Fibroblast of villous mesenchyme (primary cell): ENCODE results near the gene HSD17B8. TPM values are rescaled to one million over a fixed set of nuclear protein-coding genes. Genes with fewer than 3 reads are reported as not detected.
A peak's percentile ranks its signal among the peaks of the same experiment; 100 is the strongest.

Source experiments
- DNase-seq: peaks from one replicate; pipeline ENCODE4 v3.0.0-alpha.2; 2010; ENCODE audit warnings: low read depth
- H3K4me3 ChIP-seq: 2 replicates; pipeline ENCODE4 v1.5.1; 2011; ENCODE audit warnings: low read depth, mild to moderate bottlenecking, low read length
- total RNA-seq: library from RNA; depleted of rRNA; stranded (reverse); fragments of >200 nt; gene quantifications from 2 replicates; pipeline ENCODE4 v1.2.3, GENCODE V29; 2012
- TF ChIP-seq, protein P1 (sequence below): IDR thresholded peaks from 2 replicates; pipeline ENCODE4 v1.5.1; 2012; ENCODE audit warnings: low read depth, mild to moderate bottlenecking, low read length; ENCODE audit not compliant: insufficient read depth

Gene HSD17B8
- total RNA-seq, 1 donor: 4.7 TPM

DNA sequence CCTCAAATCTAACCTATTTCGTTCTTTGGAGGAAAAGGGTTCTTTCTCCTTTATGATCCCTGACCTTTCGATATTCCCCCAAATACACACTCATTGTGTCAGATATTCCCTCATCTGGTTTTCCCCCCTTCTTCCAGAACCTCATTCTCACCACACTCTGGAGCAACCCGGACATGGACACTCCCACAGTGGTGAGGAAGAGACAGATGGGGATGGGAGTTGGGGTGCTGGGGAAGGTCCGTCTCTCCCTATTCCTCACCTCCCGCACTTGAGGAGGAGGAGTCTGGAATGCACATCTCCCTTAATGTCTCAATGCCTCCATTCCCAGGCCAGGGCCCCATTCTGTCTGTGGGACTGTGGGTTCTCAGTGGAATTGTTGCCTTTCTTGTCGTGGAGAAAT lies 2.5 kb upstream of the HSD17B8 start:
- peak overlapping the region; percentile 98 for H3K4me3 ChIP-seq
- no peak for DNase-seq
- TF ChIP-seq, protein P1, sequence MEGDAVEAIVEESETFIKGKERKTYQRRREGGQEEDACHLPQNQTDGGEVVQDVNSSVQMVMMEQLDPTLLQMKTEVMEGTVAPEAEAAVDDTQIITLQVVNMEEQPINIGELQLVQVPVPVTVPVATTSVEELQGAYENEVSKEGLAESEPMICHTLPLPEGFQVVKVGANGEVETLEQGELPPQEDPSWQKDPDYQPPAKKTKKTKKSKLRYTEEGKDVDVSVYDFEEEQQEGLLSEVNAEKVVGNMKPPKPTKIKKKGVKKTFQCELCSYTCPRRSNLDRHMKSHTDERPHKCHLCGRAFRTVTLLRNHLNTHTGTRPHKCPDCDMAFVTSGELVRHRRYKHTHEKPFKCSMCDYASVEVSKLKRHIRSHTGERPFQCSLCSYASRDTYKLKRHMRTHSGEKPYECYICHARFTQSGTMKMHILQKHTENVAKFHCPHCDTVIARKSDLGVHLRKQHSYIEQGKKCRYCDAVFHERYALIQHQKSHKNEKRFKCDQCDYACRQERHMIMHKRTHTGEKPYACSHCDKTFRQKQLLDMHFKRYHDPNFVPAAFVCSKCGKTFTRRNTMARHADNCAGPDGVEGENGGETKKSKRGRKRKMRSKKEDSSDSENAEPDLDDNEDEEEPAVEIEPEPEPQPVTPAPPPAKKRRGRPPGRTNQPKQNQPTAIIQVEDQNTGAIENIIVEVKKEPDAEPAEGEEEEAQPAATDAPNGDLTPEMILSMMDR: no peak

DNA sequence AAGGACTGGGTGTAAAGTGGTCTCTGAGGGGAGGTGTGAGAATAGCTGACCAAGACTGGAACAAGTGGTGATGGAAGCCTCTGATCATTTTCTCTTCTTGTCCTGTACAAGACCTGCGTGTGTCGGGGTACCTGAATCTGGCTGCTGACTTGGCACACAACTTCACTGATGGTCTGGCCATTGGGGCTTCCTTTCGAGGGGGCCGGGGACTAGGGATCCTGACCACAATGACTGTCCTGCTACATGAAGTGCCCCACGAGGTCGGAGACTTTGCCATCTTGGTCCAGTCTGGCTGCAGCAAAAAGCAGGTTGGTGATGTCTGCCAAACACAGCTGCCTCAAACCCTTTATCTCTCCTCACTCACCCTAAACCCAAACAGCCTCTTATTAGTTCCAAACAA lies 1.7 kb upstream of the HSD17B8 start:
- no peak overlapping the region for H3K4me3 ChIP-seq
- TF ChIP-seq, protein P1: no peak

DNA sequence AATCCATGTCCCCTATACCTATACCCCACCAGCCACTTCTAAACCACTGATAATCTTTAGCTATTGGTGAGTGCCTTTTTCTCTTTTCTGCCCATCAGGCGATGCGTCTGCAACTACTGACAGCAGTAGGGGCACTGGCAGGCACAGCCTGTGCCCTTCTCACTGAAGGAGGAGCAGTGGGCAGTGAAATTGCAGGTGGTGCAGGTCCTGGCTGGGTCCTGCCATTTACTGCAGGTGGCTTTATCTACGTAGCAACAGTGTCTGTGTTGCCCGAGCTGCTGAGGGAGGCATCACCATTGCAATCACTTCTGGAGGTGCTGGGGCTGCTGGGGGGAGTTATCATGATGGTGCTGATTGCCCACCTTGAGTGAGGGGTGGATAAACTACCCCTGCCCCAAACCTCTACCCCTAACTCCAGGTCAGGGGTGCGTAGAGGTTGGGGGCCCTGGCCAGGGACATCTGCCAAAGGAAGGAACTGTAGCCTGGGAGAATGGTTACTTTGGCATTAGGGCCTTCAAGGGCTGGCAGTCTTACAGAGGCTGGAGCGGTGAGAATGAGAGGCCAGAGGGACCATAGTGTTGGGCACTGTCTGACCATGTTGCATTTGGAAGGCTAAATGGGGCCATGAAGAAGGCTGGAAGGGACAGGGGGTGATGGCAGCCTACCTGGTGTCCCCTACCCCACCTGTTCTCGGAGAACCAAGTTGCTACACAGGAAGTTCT lies 851 bp upstream of the HSD17B8 start:
- H3K4me3 ChIP-seq: no peak overlapping the region
- DNase-seq: no peak
- TF ChIP-seq, protein P1: no peak

More for the DNA sequence above, 1.7 kb upstream of the HSD17B8 start:
- no peak for DNase-seq

DNA sequence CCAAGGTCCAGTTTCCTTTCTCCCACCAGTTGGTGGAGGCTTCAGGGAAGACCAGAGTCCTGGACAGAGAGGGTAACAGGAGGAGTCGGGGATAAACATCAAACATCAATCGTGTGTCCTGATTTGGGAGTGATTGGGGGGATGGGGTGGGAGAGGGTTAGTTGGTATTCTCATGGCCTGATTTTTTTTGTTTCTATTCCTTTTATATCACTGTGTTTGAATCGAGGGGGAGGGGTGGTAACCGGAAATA lies 365 bp upstream of the HSD17B8 start:
- TF ChIP-seq, protein P1: no peak
- H3K4me3 ChIP-seq: no peak overlapping the region
- DNase-seq: no peak

DNA sequence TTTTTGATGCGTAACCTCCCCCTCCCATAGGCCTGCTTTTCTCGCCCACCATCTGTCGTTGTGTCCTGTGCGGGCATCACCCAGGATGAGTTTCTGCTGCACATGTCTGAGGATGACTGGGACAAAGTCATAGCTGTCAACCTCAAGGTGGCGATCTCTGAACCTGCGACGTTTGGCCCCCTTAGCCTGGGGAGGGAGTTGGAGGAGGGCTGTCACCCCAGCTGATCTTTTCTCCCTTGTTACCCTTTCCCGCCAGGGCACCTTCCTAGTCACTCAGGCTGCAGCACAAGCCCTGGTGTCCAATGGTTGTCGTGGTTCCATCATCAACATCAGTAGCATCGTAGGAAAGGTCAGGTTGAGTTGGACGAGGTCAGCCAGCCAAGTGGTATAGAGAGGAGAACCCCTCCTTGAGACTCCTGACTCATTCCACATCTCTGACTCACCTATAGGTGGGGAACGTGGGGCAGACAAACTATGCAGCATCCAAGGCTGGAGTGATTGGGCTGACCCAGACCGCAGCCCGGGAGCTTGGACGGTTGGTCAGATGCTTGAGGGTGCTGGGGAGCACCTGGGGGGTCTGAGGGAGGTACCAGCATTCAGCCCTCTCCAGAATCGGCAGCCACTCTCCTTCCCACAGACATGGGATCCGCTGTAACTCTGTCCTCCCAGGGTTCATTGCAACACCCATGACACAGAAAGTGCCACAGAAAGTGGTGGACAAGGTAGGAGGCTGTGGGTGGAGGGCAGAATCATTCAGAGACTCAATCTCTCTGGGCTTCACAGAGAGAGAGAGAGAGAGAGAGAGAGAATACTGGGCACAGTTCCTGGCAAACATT lies 954 bp downstream of the HSD17B8 start:
- no peak for DNase-seq
- TF ChIP-seq, protein P1: no peak
- H3K4me3 ChIP-seq: peak overlapping the region; percentile 80

DNA sequence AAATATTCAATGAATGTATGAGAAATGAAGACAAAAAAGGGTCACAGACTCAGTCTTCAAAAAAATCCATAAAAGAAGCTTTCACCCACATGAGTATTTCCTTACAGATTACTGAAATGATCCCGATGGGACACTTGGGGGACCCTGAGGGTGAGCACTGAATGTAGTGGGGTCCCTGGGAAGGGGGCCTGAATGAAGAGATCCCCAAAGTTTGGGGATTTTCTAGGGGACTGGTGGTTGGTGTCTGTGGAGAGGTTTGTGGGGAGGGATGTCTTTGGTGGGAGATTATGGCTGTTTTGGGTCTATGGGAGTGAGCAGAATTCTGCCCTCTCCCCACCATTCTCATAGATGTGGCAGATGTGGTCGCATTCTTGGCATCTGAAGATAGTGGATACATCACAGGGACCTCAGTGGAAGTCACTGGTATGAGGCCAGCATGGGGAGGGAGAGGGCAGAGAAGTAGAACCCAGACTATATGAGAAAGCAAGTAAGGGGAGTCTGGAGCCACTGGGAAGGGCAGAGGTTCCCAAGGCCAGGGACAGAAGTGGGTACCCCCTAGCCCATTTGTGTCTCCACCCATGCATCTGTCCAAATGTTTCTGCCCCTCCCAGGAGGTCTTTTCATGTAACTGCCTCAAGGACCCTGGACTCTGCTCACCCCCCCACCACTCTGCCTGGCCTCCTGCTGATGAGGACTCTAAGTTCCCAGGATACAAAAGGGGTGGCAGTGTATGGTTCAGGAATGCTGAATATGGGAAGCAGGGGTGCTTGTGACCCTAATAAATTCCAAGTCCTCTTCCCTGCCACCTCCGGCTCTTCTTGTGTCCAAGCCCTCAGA lies 1.8 kb downstream of the HSD17B8 start:
- TF ChIP-seq, protein P1: no peak
- H3K4me3 ChIP-seq: no peak overlapping the region
- DNase-seq: no peak
